ENCODE data around the gene MEA1.

DNA sequence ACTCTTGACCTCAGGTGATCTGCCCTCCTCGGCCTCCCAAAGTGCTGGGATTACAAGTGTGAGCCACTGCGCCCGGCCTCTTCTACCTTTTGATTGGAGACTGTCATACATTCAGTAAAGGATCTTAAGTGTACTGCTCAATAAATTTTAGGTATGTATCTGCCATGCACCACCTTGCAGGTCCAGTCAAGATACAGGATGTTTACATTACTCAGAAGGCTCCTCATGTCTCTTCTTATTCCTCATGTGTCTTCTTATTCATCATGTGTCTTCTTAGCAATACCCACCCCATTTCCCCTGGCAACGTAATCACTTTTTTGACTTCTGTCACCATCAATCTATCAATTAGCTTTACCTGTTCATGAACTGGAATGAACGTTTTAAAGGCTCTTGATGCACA lies 7.9 kb downstream of the MEA1 start:
- TF ChIP-seq CTCF (IDR thresholded peaks at IDR 0.05) (no peak), POLR2A (IDR thresholded peaks at IDR 0.05) (no peak), EP300 (IDR thresholded peaks at IDR 0.05) (no peak)
